NCI-H524 treated with DMSO at 0.1 percent for 48 hours (cell line): ENCODE results near the gene UTF1.

Experiments used
- DNase-seq: peaks from one replicate; lab custom pipeline; 2025; lab: John Stamatoyannopoulos, UW

The UTF1 gene

GRCh38 chr10:133230044-133230361 lies at the start of gene UTF1:
UTF1 (plus strand) TSS chr10:133230217; CDS start chr10:133230289, 72 bp downstream.
- DNase-seq = no peak

- DNase-seq = no peak
Observed at GRCh38 chr10:133180965-133181639, 48.9 kb upstream of the UTF1 start.

GRCh38 chr10:133182190-133182589 lies 47.8 kb upstream of the UTF1 start:
- DNase-seq = no peak

GRCh38 chr10:133182791-133183645 lies 47.0 kb upstream of the UTF1 start:
- no peak for DNase-seq

- DNase-seq = no peak
Observed at GRCh38 chr10:133183646-133184378, 46.2 kb upstream of the UTF1 start.

- DNase-seq = no peak
Observed at GRCh38 chr10:133184591-133185244, 45.3 kb upstream of the UTF1 start.

GRCh38 chr10:133185421-133185820 lies 44.6 kb upstream of the UTF1 start:
- no peak for DNase-seq

- DNase-seq = no peak
Observed at GRCh38 chr10:133185916-133186315, 44.1 kb upstream of the UTF1 start.

- DNase-seq = no peak
Observed at GRCh38 chr10:133186416-133187090, 43.5 kb upstream of the UTF1 start.

GRCh38 chr10:133187091-133187905 lies 42.7 kb upstream of the UTF1 start:
- no peak for DNase-seq

- no peak for DNase-seq
Observed at GRCh38 chr10:133187906-133188681, 41.9 kb upstream of the UTF1 start.

- DNase-seq = no peak
Observed at GRCh38 chr10:133189256-133189655, 40.8 kb upstream of the UTF1 start.

- no peak for DNase-seq
Observed at GRCh38 chr10:133189726-133190125, 40.3 kb upstream of the UTF1 start.

- no peak for DNase-seq
Observed at GRCh38 chr10:133190225-133190624, 39.8 kb upstream of the UTF1 start.

- no peak for DNase-seq
Observed at GRCh38 chr10:133191651-133192050, 38.4 kb upstream of the UTF1 start.

- no peak for DNase-seq
Observed at GRCh38 chr10:133194151-133194550, 35.9 kb upstream of the UTF1 start.

GRCh38 chr10:133195096-133195495 lies 34.9 kb upstream of the UTF1 start:
- no peak for DNase-seq

GRCh38 chr10:133195611-133196010 lies 34.4 kb upstream of the UTF1 start:
- DNase-seq = no peak

GRCh38 chr10:133196221-133196915 lies 33.6 kb upstream of the UTF1 start:
- DNase-seq = no peak
